ENCODE data around the gene TMEM87B. TPM values are rescaled to one million over a fixed set of nuclear protein-coding genes. Genes with fewer than 3 reads are reported as not detected.
A peak's percentile ranks its signal among the peaks of the same experiment; 100 is the strongest.
"Not testable (repeated sequence)": the region's sequence is repeated elsewhere in the genome, so short reads cannot be mapped to it uniquely, and the experiment has no call there.

The TMEM87B gene
- total RNA-seq, 1 experiment from 2014 or later = 37.0 TPM

DNA sequence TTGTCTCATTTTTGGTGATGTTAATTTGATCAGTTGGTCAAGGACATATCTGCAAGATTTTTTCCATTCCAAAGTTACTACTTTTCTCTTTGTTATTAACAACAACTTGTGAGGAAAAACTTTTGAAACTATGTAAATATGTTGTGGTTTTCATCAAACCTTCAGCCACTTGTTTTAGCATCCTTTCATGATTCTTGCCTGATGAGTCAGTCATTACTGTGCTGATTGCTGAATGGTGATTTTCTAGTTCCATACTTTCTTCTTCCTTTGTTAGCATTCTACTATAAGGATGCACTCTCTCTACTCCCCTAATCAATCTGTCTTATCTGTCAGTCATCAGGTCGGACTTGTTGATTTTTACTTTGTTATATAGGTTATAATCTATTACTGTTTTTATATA lies 10.9 kb downstream of the TMEM87B start:
- CTCF ChIA-PET = no interaction called here
- DNase-seq = no peak
- BruUV-seq (replicated peaks) = no TSS peak
- peaks cover 4% of the 10 kb centered on the region for H3K9me3 Mint-ChIP-seq (ENCODE audit: low read depth, unreplicated experiment)
- peaks cover 59% of the 10 kb centered on the region for H3K36me3 Mint-ChIP-seq (ENCODE audit: insufficient read depth, unreplicated experiment)
- H3K4me1 Mint-ChIP-seq (ENCODE audit: low read depth, unreplicated experiment) = peaks cover 22% of the 10 kb centered on the region
- peak overlapping the region; percentile 50 for H3K27ac Mint-ChIP-seq (ENCODE audit: unreplicated experiment)
- H3K27me3 Mint-ChIP-seq (ENCODE audit: unreplicated experiment) = no peaks in the 10 kb centered on the region
- H3K4me3 Mint-ChIP-seq (ENCODE audit: low read depth, unreplicated experiment) = peak overlapping the region; percentile 40
- TF ChIP-seq, protein P1, sequence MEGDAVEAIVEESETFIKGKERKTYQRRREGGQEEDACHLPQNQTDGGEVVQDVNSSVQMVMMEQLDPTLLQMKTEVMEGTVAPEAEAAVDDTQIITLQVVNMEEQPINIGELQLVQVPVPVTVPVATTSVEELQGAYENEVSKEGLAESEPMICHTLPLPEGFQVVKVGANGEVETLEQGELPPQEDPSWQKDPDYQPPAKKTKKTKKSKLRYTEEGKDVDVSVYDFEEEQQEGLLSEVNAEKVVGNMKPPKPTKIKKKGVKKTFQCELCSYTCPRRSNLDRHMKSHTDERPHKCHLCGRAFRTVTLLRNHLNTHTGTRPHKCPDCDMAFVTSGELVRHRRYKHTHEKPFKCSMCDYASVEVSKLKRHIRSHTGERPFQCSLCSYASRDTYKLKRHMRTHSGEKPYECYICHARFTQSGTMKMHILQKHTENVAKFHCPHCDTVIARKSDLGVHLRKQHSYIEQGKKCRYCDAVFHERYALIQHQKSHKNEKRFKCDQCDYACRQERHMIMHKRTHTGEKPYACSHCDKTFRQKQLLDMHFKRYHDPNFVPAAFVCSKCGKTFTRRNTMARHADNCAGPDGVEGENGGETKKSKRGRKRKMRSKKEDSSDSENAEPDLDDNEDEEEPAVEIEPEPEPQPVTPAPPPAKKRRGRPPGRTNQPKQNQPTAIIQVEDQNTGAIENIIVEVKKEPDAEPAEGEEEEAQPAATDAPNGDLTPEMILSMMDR (IDR thresholded peaks at IDR 0.05; ENCODE audit: unreplicated experiment) = no peak
- intact Hi-C loops (cut with micrococcal nuclease; ENCODE audit: unreplicated experiment) = no loop called here

DNA sequence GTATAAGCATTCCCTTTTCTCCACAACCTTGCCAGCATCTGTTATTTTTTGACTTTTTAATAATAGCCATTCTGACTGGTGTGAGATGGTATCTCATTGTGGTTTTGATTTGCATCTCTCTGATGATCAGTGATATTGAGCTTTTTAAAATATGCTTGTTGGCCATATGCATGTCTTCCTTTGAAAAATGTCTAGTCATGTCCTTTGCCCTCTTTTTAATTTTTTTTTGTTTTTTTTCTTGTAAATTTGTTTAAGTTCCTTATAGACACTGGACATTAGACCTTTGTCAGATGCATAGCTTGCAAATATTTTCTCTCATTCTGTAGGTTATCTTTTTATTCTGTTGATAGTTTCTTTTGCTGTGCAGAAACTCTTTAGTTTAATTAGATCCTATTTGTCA lies 14.7 kb downstream of the TMEM87B start:
- H3K9me3 Mint-ChIP-seq (ENCODE audit: low read depth, unreplicated experiment); intact Hi-C loops (cut with micrococcal nuclease; ENCODE audit: unreplicated experiment); CTCF ChIA-PET; H3K27me3 Mint-ChIP-seq (ENCODE audit: unreplicated experiment); DNase-seq; BruUV-seq (replicated peaks); H3K4me3 Mint-ChIP-seq (ENCODE audit: low read depth, unreplicated experiment); H3K27ac Mint-ChIP-seq (ENCODE audit: unreplicated experiment): not testable (repeated sequence)
- peaks cover 27% of the 10 kb centered on the region for H3K4me1 Mint-ChIP-seq (ENCODE audit: low read depth, unreplicated experiment)
- peaks cover 66% of the 10 kb centered on the region for H3K36me3 Mint-ChIP-seq (ENCODE audit: insufficient read depth, unreplicated experiment)

DNA sequence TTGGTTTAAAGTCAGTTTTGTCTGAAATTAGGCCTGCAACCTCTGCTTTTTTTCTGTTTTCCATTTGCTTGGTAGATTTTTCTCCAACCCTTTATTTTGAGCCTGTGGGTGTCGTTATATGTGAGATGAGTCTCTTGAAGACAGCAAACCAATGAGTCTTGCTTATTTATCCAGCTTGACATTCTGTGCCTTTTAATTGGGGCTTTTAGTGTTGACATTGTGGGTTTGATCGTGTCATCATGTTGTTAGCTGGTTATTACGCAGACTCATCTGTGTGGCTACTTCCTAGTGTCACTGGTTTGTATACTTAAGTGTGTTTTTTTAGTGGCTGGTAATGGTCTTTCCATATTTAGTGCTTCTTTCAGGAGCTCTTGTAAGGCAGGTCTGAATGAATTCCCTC lies 18.8 kb downstream of the TMEM87B start:
- no peak for DNase-seq

DNA sequence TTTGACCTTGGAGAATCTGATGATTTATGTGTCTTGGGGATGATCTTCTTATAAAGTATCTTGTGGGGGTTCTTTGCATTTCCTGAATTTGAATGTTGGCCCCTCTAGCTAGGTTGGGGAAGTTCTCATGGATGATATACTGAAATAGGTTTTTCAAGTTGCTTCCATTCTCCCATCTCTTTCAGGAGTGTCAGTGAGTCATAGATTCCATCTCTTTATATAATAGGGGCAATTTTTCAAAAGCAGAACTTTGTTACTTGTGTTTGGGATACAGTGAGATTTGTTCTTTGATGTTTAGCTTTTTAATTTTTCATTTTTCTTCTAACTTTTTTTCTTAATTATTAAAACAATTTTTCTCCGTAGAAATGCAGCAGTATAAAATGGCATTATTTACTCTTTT lies 19.4 kb downstream of the TMEM87B start:
- H3K4me1 Mint-ChIP-seq (ENCODE audit: low read depth, unreplicated experiment) = peaks cover 32% of the 10 kb centered on the region
- DNase-seq = no peak
- intact Hi-C loops (cut with micrococcal nuclease; ENCODE audit: unreplicated experiment) = no loop called here
- H3K27ac Mint-ChIP-seq (ENCODE audit: unreplicated experiment) = peak overlapping the region; percentile 82
- no peaks in the 10 kb centered on the region for H3K9me3 Mint-ChIP-seq (ENCODE audit: low read depth, unreplicated experiment)
- CTCF ChIA-PET = interaction anchor here (2.1 kb wide), 1 partner anchor 187 kb away, joined by 9 read pairs; no protein-coding TSS in a partner anchor
- peak overlapping the region; percentile 32 for H3K4me3 Mint-ChIP-seq (ENCODE audit: low read depth, unreplicated experiment)
- BruUV-seq (replicated peaks) = no TSS peak
- H3K27me3 Mint-ChIP-seq (ENCODE audit: unreplicated experiment) = no peaks in the 10 kb centered on the region
- H3K36me3 Mint-ChIP-seq (ENCODE audit: insufficient read depth, unreplicated experiment) = peaks cover 47% of the 10 kb centered on the region
- TF ChIP-seq, protein P1 (IDR thresholded peaks at IDR 0.05; ENCODE audit: unreplicated experiment) = no peak

More for the DNA sequence above, 18.8 kb downstream of the TMEM87B start:
- Mint-ChIP-seq H3K27ac (ENCODE audit: unreplicated experiment) (peak overlapping the region; percentile 82), H3K9me3 (ENCODE audit: low read depth, unreplicated experiment) (peaks cover 4% of the 10 kb centered on the region), H3K4me3 (ENCODE audit: low read depth, unreplicated experiment) (peak overlapping the region; percentile 32), H3K27me3 (ENCODE audit: unreplicated experiment) (no peaks in the 10 kb centered on the region), H3K36me3 (ENCODE audit: insufficient read depth, unreplicated experiment) (peaks cover 47% of the 10 kb centered on the region), H3K4me1 (ENCODE audit: low read depth, unreplicated experiment) (peaks cover 32% of the 10 kb centered on the region)
- TF ChIP-seq, protein P1 (IDR thresholded peaks at IDR 0.05; ENCODE audit: unreplicated experiment) = no peak
- BruUV-seq (replicated peaks) = no TSS peak
- intact Hi-C loops (cut with micrococcal nuclease; ENCODE audit: unreplicated experiment) = no loop called here
- CTCF ChIA-PET = no interaction called here

DNA sequence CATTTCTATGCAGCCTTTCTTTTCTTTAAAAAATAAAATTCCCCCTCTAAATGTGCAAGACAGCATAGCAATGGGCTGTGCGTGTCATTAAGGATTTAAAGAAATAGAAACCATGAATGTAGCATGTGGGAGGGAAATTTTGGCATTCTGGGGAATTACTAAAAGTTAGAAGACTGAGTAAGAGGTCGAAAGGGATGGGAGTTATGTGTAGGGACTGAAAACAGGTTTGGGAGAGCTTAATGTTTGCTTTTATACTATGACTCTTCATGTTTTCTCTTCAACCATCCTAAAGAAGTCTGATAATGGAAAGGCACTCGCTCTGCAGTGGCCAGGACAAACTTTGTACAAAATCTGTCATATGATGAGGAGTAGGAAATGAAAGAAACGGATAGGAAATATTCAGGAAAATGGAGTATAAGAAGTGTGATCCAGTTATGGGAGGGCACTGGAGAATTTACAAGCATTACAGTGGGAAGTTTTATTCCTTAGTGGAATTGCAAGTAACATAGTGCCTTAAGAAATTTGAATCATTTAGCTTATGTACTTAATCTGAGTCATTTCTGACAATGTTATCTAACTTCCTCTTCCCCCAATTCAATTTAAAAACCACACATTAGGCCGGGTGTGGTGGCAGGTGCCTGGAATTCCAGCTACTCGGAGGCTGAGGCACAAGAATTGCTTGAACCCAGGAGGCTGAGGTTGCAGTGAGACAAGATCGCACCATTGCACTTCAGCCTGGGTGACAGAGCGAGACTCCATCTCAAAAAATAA lies 20.6 kb downstream of the TMEM87B start:
- H3K27ac Mint-ChIP-seq (ENCODE audit: unreplicated experiment) = peak overlapping the region; percentile 74
- BruUV-seq (replicated peaks) = no TSS peak
- H3K4me1 Mint-ChIP-seq (ENCODE audit: low read depth, unreplicated experiment) = peaks cover 32% of the 10 kb centered on the region
- TF ChIP-seq, protein P1 (IDR thresholded peaks at IDR 0.05; ENCODE audit: unreplicated experiment) = no peak
- DNase-seq = peak; percentile 58
- H3K27me3 Mint-ChIP-seq (ENCODE audit: unreplicated experiment) = no peaks in the 10 kb centered on the region
- CTCF ChIA-PET = interaction anchor here (0.6 to 2.1 kb wide), 6 partner anchors 21 to 358 kb away, joined by 3 to 9 read pairs (median 4); partner anchors contain the start of genes RGPD8 and TMEM87B
- peak overlapping the region; percentile 40 for H3K4me3 Mint-ChIP-seq (ENCODE audit: low read depth, unreplicated experiment)
- intact Hi-C loops (cut with micrococcal nuclease; ENCODE audit: unreplicated experiment) = no loop called here
- no peaks in the 10 kb centered on the region for H3K9me3 Mint-ChIP-seq (ENCODE audit: low read depth, unreplicated experiment)
- H3K36me3 Mint-ChIP-seq (ENCODE audit: insufficient read depth, unreplicated experiment) = peaks cover 41% of the 10 kb centered on the region
